Kidney (tissue), 14 donors: ENCODE results near the gene RFC5. TPM values are rescaled to one million over a fixed set of nuclear protein-coding genes. Genes with fewer than 3 reads are reported as not detected.

Experiments used
- DNase-seq, 5 donors: peaks; one replicate each; pipeline ENCODE4 v3.0.0-alpha.2; 2013 to 2020
- FAIRE-seq: peaks from 2 replicates; lab custom pipeline; 2012; peaks lifted over from hg19 to GRCh38; lab: Jason Lieb, UNC
- H3K27ac ChIP-seq, 2 donors: one replicate each; pipeline ENCODE4 v1.7.0; 2013; ENCODE audit warnings: low read depth in 2 of 2, low read length in 2 of 2, inconsistent platforms in 1 of 2
- H3K27me3 ChIP-seq: one replicate; pipeline ENCODE4 v1.7.1; 2013; ENCODE audit warnings: low read length, inconsistent platforms; ENCODE audit not compliant: control insufficient read depth, insufficient read depth
- H3K36me3 ChIP-seq, 3 donors: one replicate each; pipeline versions ENCODE4 v1.7.0 to v1.7.1; 2013; ENCODE audit warnings: low read length in 3 of 3, control low read depth in 1 of 3, inconsistent platforms in 1 of 3; ENCODE audit not compliant: insufficient read depth in 3 of 3, control insufficient read depth in 2 of 3
- H3K4me1 ChIP-seq, 3 donors: one replicate each; pipeline versions ENCODE4 v1.7.0 to v1.7.1; 2013; ENCODE audit warnings: low read length in 3 of 3, inconsistent platforms in 1 of 3, low read depth in 1 of 3; ENCODE audit not compliant: control insufficient read depth in 2 of 3, insufficient read depth in 2 of 3
- H3K4me3 ChIP-seq, 3 donors: one replicate each; pipeline versions ENCODE4 v1.7.0 to v1.8.1; 2013; ENCODE audit warnings: low read length in 3 of 3, control low read depth in 1 of 3, inconsistent platforms in 1 of 3
- H3K9ac ChIP-seq, 3 donors: one replicate each; pipeline versions ENCODE4 v1.7.0 to v1.7.1; 2013; ENCODE audit warnings: low read length in 3 of 3, control low read depth in 1 of 3, inconsistent platforms in 1 of 3
- H3K9me3 ChIP-seq, 3 donors: one replicate each; pipeline versions ENCODE4 v1.7.0 to v1.7.1; 2013; ENCODE audit warnings: low read length in 3 of 3, control low read depth in 1 of 3, inconsistent platforms in 1 of 3; ENCODE audit not compliant: control insufficient read depth in 2 of 3, insufficient read depth in 1 of 3
- intact Hi-C: fragments of 100-400 bp; cut with DNase I; formaldehyde crosslinking; loops from one replicate; pipeline ENCODE4 v1.11.1; 2022
- polyA plus RNA-seq: library from polyadenylated mRNA; stranded (reverse); fragments of 350-450 nt; fragmentation: Illumina TruSeq; extraction: RNeasy Lipid Tissue Mini Kit (QIAGEN cat#74804); gene quantifications from one replicate; pipeline ENCODE4 v1.2.3, GENCODE V29; 2014; ENCODE audit warnings: low read depth, low replicate concordance; ENCODE audit not compliant: insufficient read depth
- total RNA-seq: library from RNA; stranded (reverse); fragmentation: NEBNext Ultra II Directional; extraction: Animal tissue kit (Norgen Biotek cat#: 25700); gene quantifications from one replicate; pipeline ENCODE4 v1.2.1, GENCODE V29; 2021
- TF ChIP-seq, protein P1 (sequence below): IDR thresholded peaks from 3 replicates; pipeline ENCODE4 v1.5.1; 2012; ENCODE audit warnings: mild to moderate bottlenecking, moderate library complexity, borderline replicate concordance; ENCODE audit not compliant: insufficient read depth; ENCODE audit errors: extremely low read depth
- donor health status: control.
- donor health status: control.
- donor health status: control.
- donor health status: control.
- donor health status: control.
- donor health status: DM: yes; HTN: yes; CAD: no.
- donor health status: Normal renal cell carcinoma (clear cell type).

Gene RFC5
- total and polyA plus RNA-seq, 2 donors from 2014 or later = 7.0 to 13.0 TPM

DNA sequence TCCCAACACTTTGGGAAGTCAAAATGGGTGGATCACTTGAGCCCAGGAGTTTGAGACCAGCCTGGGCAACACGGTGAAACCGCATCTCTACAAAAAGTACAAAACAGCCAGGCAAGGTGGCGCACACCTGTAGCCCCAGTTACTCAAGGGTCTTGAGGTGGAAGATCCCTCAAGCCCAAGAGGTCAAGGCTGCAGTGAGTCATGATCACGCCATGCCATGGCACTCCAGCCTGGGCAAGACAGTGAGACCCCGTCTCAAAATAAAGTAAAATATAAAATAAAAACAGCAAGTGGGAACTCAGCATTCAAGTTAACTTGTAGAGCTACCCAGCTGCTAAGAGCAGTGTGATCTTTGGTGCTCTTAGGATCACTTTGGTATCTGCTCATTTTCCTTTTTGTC lies 12.7 kb downstream of the RFC5 start:
- DNase-seq = no peak
- intact Hi-C loops = no loop called here
- peaks cover 2 to 41% (median 28%) of the 10 kb centered on the region in 3 donors for H3K36me3 ChIP-seq
- no peak overlapping the region for H3K27ac ChIP-seq
- FAIRE-seq = no peak
- TF ChIP-seq, protein P1, sequence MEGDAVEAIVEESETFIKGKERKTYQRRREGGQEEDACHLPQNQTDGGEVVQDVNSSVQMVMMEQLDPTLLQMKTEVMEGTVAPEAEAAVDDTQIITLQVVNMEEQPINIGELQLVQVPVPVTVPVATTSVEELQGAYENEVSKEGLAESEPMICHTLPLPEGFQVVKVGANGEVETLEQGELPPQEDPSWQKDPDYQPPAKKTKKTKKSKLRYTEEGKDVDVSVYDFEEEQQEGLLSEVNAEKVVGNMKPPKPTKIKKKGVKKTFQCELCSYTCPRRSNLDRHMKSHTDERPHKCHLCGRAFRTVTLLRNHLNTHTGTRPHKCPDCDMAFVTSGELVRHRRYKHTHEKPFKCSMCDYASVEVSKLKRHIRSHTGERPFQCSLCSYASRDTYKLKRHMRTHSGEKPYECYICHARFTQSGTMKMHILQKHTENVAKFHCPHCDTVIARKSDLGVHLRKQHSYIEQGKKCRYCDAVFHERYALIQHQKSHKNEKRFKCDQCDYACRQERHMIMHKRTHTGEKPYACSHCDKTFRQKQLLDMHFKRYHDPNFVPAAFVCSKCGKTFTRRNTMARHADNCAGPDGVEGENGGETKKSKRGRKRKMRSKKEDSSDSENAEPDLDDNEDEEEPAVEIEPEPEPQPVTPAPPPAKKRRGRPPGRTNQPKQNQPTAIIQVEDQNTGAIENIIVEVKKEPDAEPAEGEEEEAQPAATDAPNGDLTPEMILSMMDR = no peak
- H3K27me3 ChIP-seq = no peaks in the 10 kb centered on the region
- no peaks in the 10 kb centered on the region for H3K9me3 ChIP-seq
- no peak overlapping the region for H3K4me3 ChIP-seq
- H3K4me1 ChIP-seq = no peaks in the 10 kb centered on the region
- H3K9ac ChIP-seq = no peak overlapping the region

DNA sequence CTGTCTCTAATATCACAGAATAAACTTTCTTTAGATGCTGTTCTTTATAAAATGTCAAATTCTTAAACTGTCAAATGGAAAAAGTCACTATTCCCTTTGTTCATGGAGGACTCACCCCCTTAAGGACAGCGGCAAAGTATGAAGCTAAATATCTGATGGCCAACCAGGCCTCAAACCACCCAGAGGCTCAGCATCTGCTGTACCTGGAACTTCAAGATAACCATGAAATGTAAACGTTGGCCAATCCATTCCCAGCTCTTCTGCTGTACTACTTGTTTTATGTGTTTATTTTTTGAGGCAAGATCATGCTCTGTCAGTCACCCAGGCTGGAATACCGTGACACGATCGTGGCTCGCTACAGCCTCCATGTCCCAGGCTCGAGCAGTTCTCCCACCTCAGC lies 15.7 kb downstream of the RFC5 start:
- Histone ChIP-seq H3K4me1 (no peaks in the 10 kb centered on the region), H3K27me3 (no peaks in the 10 kb centered on the region), H3K36me3 (peaks cover 4 to 52% (median 43%) of the 10 kb centered on the region in 3 donors), H3K4me3 (no peak overlapping the region), H3K27ac (no peak overlapping the region), H3K9me3 (no peaks in the 10 kb centered on the region), H3K9ac (no peak overlapping the region)
- DNase-seq = no peak
- intact Hi-C loops = no loop called here
- FAIRE-seq = no peak
- TF ChIP-seq, protein P1 = no peak

DNA sequence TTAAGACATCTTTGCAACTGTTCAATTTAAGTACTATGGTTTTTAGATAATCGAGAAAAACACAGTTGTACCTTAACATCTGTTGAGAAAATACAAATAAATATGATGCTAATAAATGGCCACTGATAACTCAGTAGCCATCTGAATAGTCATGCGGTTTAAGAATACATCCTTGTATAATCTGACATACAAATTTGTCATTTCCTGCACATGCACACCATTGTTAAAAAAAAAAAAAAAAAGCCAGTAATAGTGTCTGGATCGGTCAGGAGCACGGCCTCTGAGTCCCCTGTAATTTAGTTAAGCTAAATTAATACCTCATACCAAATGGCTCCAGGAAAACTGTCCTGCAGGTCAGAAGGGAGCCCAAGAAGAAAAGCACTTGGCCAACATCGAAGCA lies 16.8 kb downstream of the RFC5 start:
- FAIRE-seq = no peak
- H3K36me3 ChIP-seq = peaks cover 4 to 58% (median 45%) of the 10 kb centered on the region in 3 donors
- DNase-seq = no peak

More for the DNA sequence above, 16.8 kb downstream of the RFC5 start:
- no peak overlapping the region for H3K9ac ChIP-seq
- H3K4me1 ChIP-seq = no peaks in the 10 kb centered on the region
- no peaks in the 10 kb centered on the region for H3K27me3 ChIP-seq
- intact Hi-C loops = no loop called here
- TF ChIP-seq, protein P1 = no peak
- H3K4me3 ChIP-seq = no peak overlapping the region
- H3K9me3 ChIP-seq = no peaks in the 10 kb centered on the region
- no peak overlapping the region for H3K27ac ChIP-seq
